Activated naive CD4-positive, alpha-beta T cell treated with anti-CD3 and anti-CD28 coated beads, Interleukin-2, amount 50 U/mL, for 16 hours (primary cell): ENCODE results near the gene MYOZ1.
"Not testable (repeated sequence)": the region's sequence is repeated elsewhere in the genome, so short reads cannot be mapped to it uniquely, and the experiment has no call there.

ENCODE experiments used
- DNase-seq: peaks from one replicate; pipeline ENCODE4 v3.0.0-alpha.2; 2020

Gene MYOZ1

GRCh38 chr10:73641328-73642060 is at the start of gene MYOZ1:
Gene MYOZ1, minus strand, starts transcription at chr10:73641474. Its CDS starts 1,457 bp downstream, at chr10:73640017.
- no peak for DNase-seq

DNA sequence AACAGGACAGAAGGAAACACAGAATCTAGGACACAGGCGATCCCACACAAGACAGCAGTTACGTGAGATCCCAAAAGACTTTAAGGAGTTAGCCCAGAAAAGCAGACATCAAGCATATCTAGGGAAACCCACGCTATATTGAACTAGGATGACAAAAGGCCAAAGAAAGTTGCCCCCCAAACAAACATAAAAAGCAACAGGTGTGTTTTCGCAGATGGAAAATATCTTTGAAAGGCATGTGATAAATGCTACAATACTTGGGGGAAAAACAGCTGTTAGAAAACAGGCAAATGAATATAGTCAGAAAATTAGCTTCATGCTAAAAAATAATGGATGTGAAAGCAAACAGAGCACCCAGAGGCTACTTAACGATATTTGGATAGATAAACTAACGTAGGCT is 49.5 kb upstream of the MYOZ1 start:
- not testable (repeated sequence) for DNase-seq

DNA sequence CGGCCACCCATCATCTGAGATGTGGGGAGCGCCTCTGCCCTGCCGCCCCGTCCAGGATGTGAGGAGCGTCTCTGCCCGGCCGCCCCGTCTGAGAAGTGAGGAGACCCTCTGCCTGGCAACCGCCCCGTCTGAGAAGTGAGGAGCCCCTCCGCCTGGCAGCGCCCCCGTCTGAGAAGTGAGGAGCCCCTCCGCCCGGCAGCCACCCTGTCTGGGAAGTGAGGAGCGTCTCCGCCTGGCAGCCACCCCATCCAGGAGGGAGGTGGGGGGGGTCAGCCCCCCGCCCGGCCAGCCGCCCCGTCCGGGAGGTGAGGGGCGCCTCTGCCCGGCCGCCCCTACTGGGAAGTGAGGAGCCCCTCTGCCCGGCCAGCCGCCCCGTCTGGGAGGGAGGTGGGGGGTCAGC is 48.3 kb upstream of the MYOZ1 start:
- DNase-seq: not testable (repeated sequence)

- DNase-seq: not testable (repeated sequence)
Observed at GRCh38 chr10:73687641-73688040, 46.4 kb upstream of the MYOZ1 start.

GRCh38 chr10:73674546-73674945 is 33.3 kb upstream of the MYOZ1 start:
- not testable (repeated sequence) for DNase-seq

DNA sequence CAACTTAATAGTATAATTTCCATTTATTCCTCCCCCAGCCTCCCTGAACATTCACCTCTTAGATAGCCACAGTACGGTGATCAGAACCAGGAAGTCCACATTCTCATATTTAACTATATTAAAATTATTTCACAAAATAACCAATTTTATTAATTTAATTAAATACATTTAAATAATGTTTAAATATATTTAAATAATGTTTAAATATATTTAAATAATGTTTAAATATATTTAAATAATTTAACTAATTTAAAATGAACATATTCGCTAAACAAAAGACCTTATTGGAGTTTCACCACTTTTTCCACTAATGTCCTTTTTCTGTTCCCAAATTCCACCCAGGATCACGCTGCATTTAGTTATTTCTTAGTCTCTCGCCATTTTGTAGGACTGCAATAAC is 27.1 kb upstream of the MYOZ1 start:
- DNase-seq: not testable (repeated sequence)

DNA sequence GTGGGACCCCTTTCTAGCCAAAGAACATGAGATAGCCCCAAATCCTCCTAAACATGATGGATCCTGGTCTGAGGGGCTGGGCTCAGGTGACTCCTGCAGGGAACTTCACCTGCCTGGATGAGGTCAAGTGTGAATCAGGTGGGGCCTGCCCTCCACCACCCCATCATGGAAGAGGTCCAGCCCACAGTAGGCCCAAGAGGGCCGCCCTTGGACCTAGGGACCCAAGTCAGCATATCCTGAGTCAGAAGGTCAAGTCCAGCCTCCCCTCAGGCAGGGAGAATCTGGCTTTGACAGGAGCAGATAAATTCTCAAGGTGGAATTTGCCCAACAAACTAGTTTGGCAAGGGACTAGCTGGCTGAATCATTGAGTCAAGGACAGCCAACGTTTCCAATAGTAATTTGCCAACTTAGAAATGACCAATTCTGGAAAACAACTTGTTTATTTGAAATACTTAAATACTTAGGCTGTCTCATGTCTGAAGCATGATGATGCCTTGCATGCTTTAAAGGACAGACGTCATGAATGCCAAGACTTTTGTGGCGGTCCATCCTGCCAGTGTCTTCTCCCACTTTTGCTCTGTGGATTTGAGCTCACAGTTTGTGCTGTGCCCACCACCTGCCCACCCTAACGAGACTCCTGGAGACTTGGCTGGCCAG is 25.0 kb upstream of the MYOZ1 start:
- DNase-seq: not testable (repeated sequence)

GRCh38 chr10:73665581-73665980 is 24.3 kb upstream of the MYOZ1 start:
- DNase-seq: not testable (repeated sequence)

GRCh38 chr10:73664156-73665040 is 23.1 kb upstream of the MYOZ1 start:
- DNase-seq: not testable (repeated sequence)

GRCh38 chr10:73663621-73664020 is 22.3 kb upstream of the MYOZ1 start:
- DNase-seq: not testable (repeated sequence)

DNA sequence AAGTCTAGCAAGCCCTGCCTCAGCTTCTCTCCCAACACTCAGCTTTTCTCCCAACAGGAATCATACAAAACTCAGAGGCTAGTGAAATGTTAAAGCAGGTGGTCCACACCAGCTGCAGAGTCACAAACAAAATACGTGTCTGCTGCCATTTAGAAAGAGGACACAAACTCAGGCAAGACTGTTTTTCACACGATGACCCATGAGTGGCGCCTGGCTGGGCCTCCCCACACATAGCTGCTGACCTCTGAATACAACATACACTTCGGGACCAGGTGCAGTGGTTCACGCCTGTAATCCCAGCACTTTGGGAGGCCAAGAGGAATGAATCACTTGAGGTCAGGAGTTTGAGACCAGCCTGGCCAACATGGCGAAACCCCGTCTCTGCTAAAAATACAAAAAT is 21.4 kb upstream of the MYOZ1 start:
- not testable (repeated sequence) for DNase-seq

DNA sequence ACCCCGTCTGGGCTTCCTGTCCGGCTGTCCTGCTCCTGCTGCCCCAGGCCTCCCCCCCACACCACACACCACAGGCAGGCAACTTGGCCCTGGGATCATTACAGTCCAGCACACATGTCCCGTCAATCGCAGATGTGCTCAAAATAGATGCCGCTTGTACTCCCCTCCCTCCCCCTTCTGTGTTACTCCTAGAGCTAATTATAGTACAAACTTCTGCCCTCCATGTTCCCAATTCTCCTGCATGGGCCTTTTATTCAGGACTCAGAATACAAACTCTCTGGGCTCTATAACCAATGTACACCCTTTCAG is 14.7 kb upstream of the MYOZ1 start, which contains the start of gene SYNPO2L:
TSS of gene SYNPO2L (minus strand) at position 40 of the 309 bp plus-strand sequence. CDS start 107 bp downstream, outside the sequence.
- DNase-seq: no peak

DNA sequence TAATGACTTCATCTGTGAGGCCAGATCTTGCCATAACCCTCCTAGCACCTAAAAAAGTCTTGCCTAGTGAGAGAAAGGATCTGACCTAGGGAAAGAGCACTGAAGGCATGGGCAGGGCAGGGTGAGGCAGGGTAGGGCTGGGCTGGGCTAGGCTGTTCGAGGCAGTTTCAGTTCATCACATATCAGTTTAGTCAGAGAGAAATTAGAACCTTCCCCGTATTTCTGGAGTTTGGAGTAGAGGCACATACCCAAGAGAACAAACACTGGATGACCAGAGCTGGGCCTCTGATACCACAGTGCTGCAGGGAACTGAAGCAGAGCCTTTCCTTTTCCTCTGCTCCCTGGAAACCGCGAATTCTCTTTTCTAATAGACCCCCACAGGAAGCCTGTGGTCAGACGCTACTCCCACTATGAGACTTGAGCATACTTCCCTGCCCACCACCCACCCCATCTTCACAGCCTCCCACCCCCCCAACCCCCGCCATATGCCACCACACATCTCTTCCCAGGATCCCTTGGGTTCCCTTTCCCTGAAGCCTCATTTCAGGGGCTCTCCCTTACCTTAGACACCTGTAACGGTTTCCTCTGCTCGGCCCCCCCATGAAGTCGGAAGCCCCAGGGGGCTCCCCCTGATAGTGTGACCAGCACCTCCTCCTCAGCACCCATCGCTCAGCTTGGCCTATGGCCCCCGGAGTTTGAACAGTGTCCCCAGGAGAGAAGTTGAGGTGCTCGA is 14.1 kb upstream of the MYOZ1 start:
- DNase-seq: no peak

- no peak for DNase-seq
Observed at GRCh38 chr10:73653701-73654100, 12.4 kb upstream of the MYOZ1 start.

- no peak for DNase-seq
Observed at GRCh38 chr10:73653195-73653594, 11.9 kb upstream of the MYOZ1 start.

DNA sequence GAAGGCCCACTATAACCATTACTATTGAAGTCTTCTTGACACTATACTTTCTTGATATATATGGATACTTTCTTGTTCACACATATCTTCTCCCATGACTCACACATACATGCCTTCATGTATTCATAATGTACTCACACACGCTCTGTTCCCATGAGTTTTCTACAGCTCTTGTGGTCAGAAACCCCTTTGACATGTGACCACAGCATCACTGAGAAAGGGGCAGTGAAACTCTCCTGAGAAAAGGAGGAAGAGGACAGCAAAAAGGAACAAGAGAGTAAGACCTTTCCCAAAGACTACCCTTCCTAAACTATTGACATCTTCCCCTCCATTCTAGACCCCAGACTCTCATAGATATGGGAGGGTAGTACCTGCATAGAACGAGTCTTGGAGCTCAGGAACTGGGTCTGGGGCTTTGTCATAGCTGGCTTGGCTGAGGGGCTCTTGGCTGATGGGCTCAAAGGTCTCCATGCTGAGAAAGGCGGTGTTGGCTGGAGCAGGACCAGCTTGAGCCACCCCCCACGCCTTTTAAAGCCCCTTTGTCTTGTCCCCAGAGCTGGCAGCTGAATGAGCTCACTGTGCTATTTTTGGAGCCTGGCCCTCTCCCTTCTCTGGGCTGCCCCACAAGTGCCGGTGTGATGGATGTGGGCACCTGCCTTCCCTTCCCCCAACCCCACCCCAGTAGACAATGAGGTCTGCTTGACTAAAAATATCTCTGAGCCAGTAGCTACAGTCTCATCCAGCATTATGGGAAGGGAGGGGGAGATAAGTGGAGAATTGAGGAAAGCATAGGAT is 9.5 kb upstream of the MYOZ1 start:
- no peak for DNase-seq

GRCh38 chr10:73649876-73650536 is 8.7 kb upstream of the MYOZ1 start:
- no peak for DNase-seq

DNA sequence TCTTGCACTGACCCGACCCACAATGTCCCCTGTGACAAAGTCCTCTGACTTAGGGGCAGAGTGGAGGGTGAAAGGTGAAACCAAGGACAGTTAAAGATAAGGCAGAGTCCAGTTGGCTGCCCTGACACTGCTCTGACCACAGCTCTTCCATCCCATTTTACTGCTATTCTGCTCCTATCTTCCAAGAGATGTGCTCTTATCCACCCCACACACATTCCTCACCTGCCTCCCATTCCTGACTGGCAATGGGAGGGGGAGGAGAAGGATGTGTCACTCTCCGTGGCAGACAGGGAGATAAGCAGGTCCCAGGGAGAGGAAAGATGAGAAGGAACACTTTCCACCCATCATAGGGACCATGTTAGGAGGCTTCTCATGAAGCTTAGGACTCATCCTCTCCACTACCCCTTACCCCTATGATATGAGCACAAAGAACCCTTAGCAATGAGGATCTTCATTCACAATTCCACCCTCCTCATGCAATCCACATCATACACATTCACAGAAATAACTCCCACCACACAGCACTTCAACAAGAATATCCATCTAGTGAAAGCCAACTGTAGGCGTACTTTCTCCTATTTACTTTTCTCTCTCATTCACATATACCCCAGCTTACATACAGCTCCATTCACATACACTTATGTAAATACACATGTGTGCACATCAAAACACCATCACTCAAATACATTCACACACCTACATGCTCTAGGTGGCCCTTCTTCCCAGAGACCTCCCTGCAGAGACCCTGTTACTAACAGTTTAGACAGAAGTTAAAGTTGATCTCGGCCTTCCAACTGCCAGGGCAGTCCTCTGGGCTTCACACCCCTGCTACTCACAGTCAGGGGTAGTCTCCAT is 7.9 kb upstream of the MYOZ1 start:
- no peak for DNase-seq

GRCh38 chr10:73647875-73648651 is 6.8 kb upstream of the MYOZ1 start:
- DNase-seq: no peak
